Memory B cell (primary cell): ENCODE measurements around the gene OR10Z1.

Source experiments
- ATAC-seq: fragments of 150-1000 bp; cut with Tn5 transposase; 2 replicates; pipeline ENCODE4 v1.10.0; 2021; ENCODE audit warnings: low read depth, mild to moderate bottlenecking, moderate library complexity
- DNase-seq, 2 donors: peaks; one replicate each; pipeline ENCODE4 v3.0.0; 2022; ENCODE audit warnings: low spot score in 2 of 2
- H3K27ac Mint-ChIP-seq: one replicate; pipeline ENCODE4 v1.8.0; 2022; ENCODE audit warnings: mild to moderate bottlenecking, moderate library complexity, mixed read lengths
- H3K27me3 Mint-ChIP-seq: one replicate; pipeline ENCODE4 v1.8.0; 2022; ENCODE audit warnings: mixed read lengths
- H3K36me3 Mint-ChIP-seq: one replicate; pipeline ENCODE4 v1.8.0; 2022; ENCODE audit warnings: mild to moderate bottlenecking, mixed read lengths
- H3K4me1 Mint-ChIP-seq: one replicate; pipeline ENCODE4 v1.8.0; 2022; ENCODE audit warnings: mixed read lengths
- H3K4me3 Mint-ChIP-seq: one replicate; pipeline ENCODE4 v1.8.0; 2022; ENCODE audit warnings: mild to moderate bottlenecking, moderate library complexity, mixed read lengths
- H3K9me3 Mint-ChIP-seq: one replicate; pipeline ENCODE4 v1.8.0; 2022; ENCODE audit warnings: mixed read lengths

The OR10Z1 gene

GRCh38 chr1:158604968-158605367, at the start of gene OR10Z1:
OR10Z1 (plus strand) TSS chr1:158605268; CDS start chr1:158606439, 1,171 bp downstream.
- DNase-seq: no peak
- ATAC-seq: no peak
- Mint-ChIP-seq H3K4me3 (no peak within 1 kb of the TSS), H3K36me3 (no peaks in the 10 kb centered on the region), H3K9me3 (no peaks in the 10 kb centered on the region), H3K27me3 (no peaks in the 10 kb centered on the region), H3K27ac (no peak within 1 kb of the TSS), H3K4me1 (no peaks in the 10 kb centered on the region)

GRCh38 chr1:158559696-158560095, 45.4 kb upstream of the OR10Z1 start:
- H3K4me3 Mint-ChIP-seq: no peak overlapping the region
- H3K4me1 Mint-ChIP-seq: peaks cover 11% of the 10 kb centered on the region
- no peak for DNase-seq
- no peaks in the 10 kb centered on the region for H3K36me3 Mint-ChIP-seq
- H3K27ac Mint-ChIP-seq: no peak overlapping the region
- H3K27me3 Mint-ChIP-seq: peaks cover 3% of the 10 kb centered on the region
- ATAC-seq: no peak
- peaks cover 5% of the 10 kb centered on the region for H3K9me3 Mint-ChIP-seq

GRCh38 chr1:158563853-158564252, 41.2 kb upstream of the OR10Z1 start:
- H3K9me3 Mint-ChIP-seq: peaks cover 5% of the 10 kb centered on the region
- DNase-seq: no peak
- peak overlapping the region; percentile 16 for H3K4me3 Mint-ChIP-seq
- H3K4me1 Mint-ChIP-seq: peaks cover 11% of the 10 kb centered on the region
- peak overlapping the region; percentile 82 for H3K27ac Mint-ChIP-seq
- H3K36me3 Mint-ChIP-seq: no peaks in the 10 kb centered on the region
- H3K27me3 Mint-ChIP-seq: peaks cover 5% of the 10 kb centered on the region
- peak; percentile 68 for ATAC-seq

GRCh38 chr1:158564608-158565007, 40.5 kb upstream of the OR10Z1 start:
- Mint-ChIP-seq H3K9me3 (peaks cover 5% of the 10 kb centered on the region), H3K27me3 (peaks cover 5% of the 10 kb centered on the region), H3K4me3 (peak overlapping the region; percentile 32), H3K4me1 (peaks cover 11% of the 10 kb centered on the region), H3K27ac (peak overlapping the region; percentile 82), H3K36me3 (no peaks in the 10 kb centered on the region)
- DNase-seq (peak in 1 of 2 donors; percentile 4), ATAC-seq (peak; percentile 77)

- Mint-ChIP-seq H3K36me3 (no peaks in the 10 kb centered on the region), H3K4me1 (peaks cover 3% of the 10 kb centered on the region), H3K27me3 (peaks cover 4% of the 10 kb centered on the region), H3K4me3 (no peak within 1 kb of the TSS), H3K9me3 (no peaks in the 10 kb centered on the region), H3K27ac (no peak within 1 kb of the TSS)
- ATAC-seq: no peak
- DNase-seq: no peak
Measured at GRCh38 chr1:158570480-158570879, 34.6 kb upstream of the OR10Z1 start, which contains the start of gene OR6P1. OR6P1 (minus strand) TSS chr1:158570580; CDS start chr1:158563604, 6,976 bp downstream.

GRCh38 chr1:158572226-158572625, 32.8 kb upstream of the OR10Z1 start:
- Mint-ChIP-seq H3K36me3 (no peaks in the 10 kb centered on the region), H3K4me3 (no peak overlapping the region), H3K4me1 (peaks cover 3% of the 10 kb centered on the region), H3K9me3 (no peaks in the 10 kb centered on the region), H3K27me3 (peaks cover 2% of the 10 kb centered on the region), H3K27ac (no peak overlapping the region)
- no peak for ATAC-seq
- DNase-seq: no peak

- Mint-ChIP-seq H3K36me3 (no peaks in the 10 kb centered on the region), H3K27me3 (peaks cover 5% of the 10 kb centered on the region), H3K4me1 (no peaks in the 10 kb centered on the region), H3K9me3 (no peaks in the 10 kb centered on the region), H3K27ac (no peak overlapping the region), H3K4me3 (no peak overlapping the region)
- ATAC-seq (no peak), DNase-seq (no peak)
Measured at GRCh38 chr1:158577561-158577960, 27.5 kb upstream of the OR10Z1 start.

- Mint-ChIP-seq H3K4me1 (no peaks in the 10 kb centered on the region), H3K36me3 (no peaks in the 10 kb centered on the region), H3K4me3 (no peak within 1 kb of the TSS), H3K27ac (no peak within 1 kb of the TSS), H3K9me3 (no peaks in the 10 kb centered on the region), H3K27me3 (peaks cover 12% of the 10 kb centered on the region)
- DNase-seq (no peak), ATAC-seq (no peak)
Measured at GRCh38 chr1:158579733-158580132, 25.3 kb upstream of the OR10Z1 start, which contains the start of gene OR10X1. OR10X1 (minus strand) TSS chr1:158579899; CDS start chr1:158579899, 0 bp downstream.

- H3K27ac Mint-ChIP-seq: no peak overlapping the region
- H3K36me3 Mint-ChIP-seq: peaks cover 1% of the 10 kb centered on the region
- no peaks in the 10 kb centered on the region for H3K4me1 Mint-ChIP-seq
- DNase-seq: no peak
- ATAC-seq: no peak
- H3K9me3 Mint-ChIP-seq: peaks cover 7% of the 10 kb centered on the region
- H3K4me3 Mint-ChIP-seq: no peak overlapping the region
- peaks cover 11% of the 10 kb centered on the region for H3K27me3 Mint-ChIP-seq
Measured at GRCh38 chr1:158583962-158584361, 21.1 kb upstream of the OR10Z1 start.

GRCh38 chr1:158586942-158587341, 18.1 kb upstream of the OR10Z1 start:
- peaks cover 10% of the 10 kb centered on the region for H3K27me3 Mint-ChIP-seq
- no peak for ATAC-seq
- H3K9me3 Mint-ChIP-seq: peaks cover 9% of the 10 kb centered on the region
- H3K36me3 Mint-ChIP-seq: peaks cover 3% of the 10 kb centered on the region
- no peak overlapping the region for H3K4me3 Mint-ChIP-seq
- H3K27ac Mint-ChIP-seq: no peak overlapping the region
- no peaks in the 10 kb centered on the region for H3K4me1 Mint-ChIP-seq
- no peak for DNase-seq

GRCh38 chr1:158600735-158601134, 4.3 kb upstream of the OR10Z1 start:
- peaks cover 11% of the 10 kb centered on the region for H3K36me3 Mint-ChIP-seq
- DNase-seq (no peak), ATAC-seq (no peak)
- peaks cover 17% of the 10 kb centered on the region for H3K9me3 Mint-ChIP-seq
- H3K27ac Mint-ChIP-seq: no peak overlapping the region
- H3K4me3 Mint-ChIP-seq: no peak overlapping the region
- no peaks in the 10 kb centered on the region for H3K4me1 Mint-ChIP-seq
- peaks cover 7% of the 10 kb centered on the region for H3K27me3 Mint-ChIP-seq

GRCh38 chr1:158607296-158607695, 2.2 kb downstream of the OR10Z1 start:
- Mint-ChIP-seq H3K4me3 (no peak overlapping the region), H3K36me3 (no peaks in the 10 kb centered on the region), H3K4me1 (peaks cover 7% of the 10 kb centered on the region), H3K27me3 (peaks cover 3% of the 10 kb centered on the region), H3K27ac (no peak overlapping the region), H3K9me3 (no peaks in the 10 kb centered on the region)
- ATAC-seq (no peak), DNase-seq (no peak)

GRCh38 chr1:158611916-158612315, 6.8 kb downstream of the OR10Z1 start:
- Mint-ChIP-seq H3K36me3 (no peaks in the 10 kb centered on the region), H3K4me3 (no peak overlapping the region), H3K4me1 (peaks cover 9% of the 10 kb centered on the region), H3K27ac (no peak overlapping the region), H3K9me3 (no peaks in the 10 kb centered on the region), H3K27me3 (peaks cover 3% of the 10 kb centered on the region)
- no peak for DNase-seq
- no peak for ATAC-seq

GRCh38 chr1:158613764-158614163, 8.7 kb downstream of the OR10Z1 start:
- Mint-ChIP-seq H3K4me1 (peaks cover 9% of the 10 kb centered on the region), H3K9me3 (no peaks in the 10 kb centered on the region), H3K36me3 (no peaks in the 10 kb centered on the region), H3K4me3 (no peak overlapping the region), H3K27ac (no peak overlapping the region), H3K27me3 (peaks cover 4% of the 10 kb centered on the region)
- ATAC-seq (no peak), DNase-seq (no peak)

GRCh38 chr1:158638146-158638545, 33.1 kb downstream of the OR10Z1 start:
- no peaks in the 10 kb centered on the region for H3K4me1 Mint-ChIP-seq
- no peak overlapping the region for H3K4me3 Mint-ChIP-seq
- no peaks in the 10 kb centered on the region for H3K9me3 Mint-ChIP-seq
- no peak overlapping the region for H3K27ac Mint-ChIP-seq
- H3K27me3 Mint-ChIP-seq: peaks cover 2% of the 10 kb centered on the region
- no peak for ATAC-seq
- no peaks in the 10 kb centered on the region for H3K36me3 Mint-ChIP-seq
- DNase-seq: no peak
